Ishikawa (cell line): ENCODE results near the gene RBM34.

Experiments
- CEBPB ChIP-seq: IDR thresholded peaks from 2 replicates; pipeline ENCODE4 v1.6.1; 2012
- CREB1 ChIP-seq: IDR thresholded peaks from 2 replicates; pipeline ENCODE4 v1.6.1; 2012; ENCODE audit warnings: low read depth
- EGR1 ChIP-seq: IDR thresholded peaks from 2 replicates; pipeline ENCODE4 v1.6.1; 2012
- EP300 ChIP-seq: IDR thresholded peaks from 2 replicates; pipeline ENCODE4 v1.6.1; 2012; ENCODE audit warnings: borderline replicate concordance
- FOXM1 ChIP-seq: IDR thresholded peaks from 2 replicates; pipeline ENCODE4 v1.6.1; 2012; ENCODE audit warnings: low read depth, borderline replicate concordance
- NFIC ChIP-seq: IDR thresholded peaks from 2 replicates; pipeline ENCODE4 v1.6.1; 2012
- RAD21 ChIP-seq: IDR thresholded peaks from 2 replicates; pipeline ENCODE4 v1.6.1; 2012; ENCODE audit warnings: low read depth
- TAF1 ChIP-seq: IDR thresholded peaks from 2 replicates; pipeline ENCODE4 v1.6.1; 2012; ENCODE audit warnings: low read depth, mild to moderate bottlenecking
- TCF12 ChIP-seq: IDR thresholded peaks from 2 replicates; pipeline ENCODE4 v1.6.1; 2012; ENCODE audit warnings: low read depth
- TEAD4 ChIP-seq: IDR thresholded peaks from 2 replicates; pipeline ENCODE4 v1.6.1; 2012
- YY1 ChIP-seq: IDR thresholded peaks from 2 replicates; pipeline ENCODE4 v1.6.1; 2012; ENCODE audit warnings: low read depth
- ZBTB7A ChIP-seq: IDR thresholded peaks from 2 replicates; pipeline ENCODE4 v1.6.1; 2012; ENCODE audit warnings: low read depth
- TF ChIP-seq, protein P1 (sequence below): IDR thresholded peaks from 2 replicates; pipeline ENCODE4 v1.6.1; 2012; ENCODE audit warnings: low read depth, mild to moderate bottlenecking
- TF ChIP-seq, protein P2 (sequence below): IDR thresholded peaks from 2 replicates; pipeline ENCODE4 v1.6.1; 2012
- TF ChIP-seq, protein P3 (sequence below): IDR thresholded peaks from 2 replicates; pipeline ENCODE4 v1.6.1; 2012

RBM34 gene

DNA sequence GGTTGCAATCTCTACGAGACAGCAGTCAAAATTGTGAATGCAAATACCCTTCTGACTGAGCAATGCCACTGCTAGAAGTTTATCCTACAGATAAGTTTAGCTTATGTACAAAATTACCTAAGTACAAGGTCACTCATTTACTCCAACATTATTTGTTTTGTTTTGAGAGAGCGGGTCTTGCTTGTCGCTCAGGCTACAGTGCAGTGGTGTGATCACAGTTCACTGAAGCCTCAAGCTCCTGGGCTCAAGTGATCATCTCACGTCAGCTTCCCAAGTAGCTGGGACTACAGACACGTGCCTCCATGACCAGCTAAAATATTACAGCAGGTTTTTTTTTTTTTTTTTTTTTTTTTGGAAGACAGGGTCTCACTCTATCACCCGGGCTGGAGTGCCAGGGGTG, 15.4 kb downstream of the RBM34 start:
- no peak for TF ChIP-seq CEBPB
- no peak for TF ChIP-seq NFIC
- TF ChIP-seq YY1, result no peak
- TF ChIP-seq, protein P1, sequence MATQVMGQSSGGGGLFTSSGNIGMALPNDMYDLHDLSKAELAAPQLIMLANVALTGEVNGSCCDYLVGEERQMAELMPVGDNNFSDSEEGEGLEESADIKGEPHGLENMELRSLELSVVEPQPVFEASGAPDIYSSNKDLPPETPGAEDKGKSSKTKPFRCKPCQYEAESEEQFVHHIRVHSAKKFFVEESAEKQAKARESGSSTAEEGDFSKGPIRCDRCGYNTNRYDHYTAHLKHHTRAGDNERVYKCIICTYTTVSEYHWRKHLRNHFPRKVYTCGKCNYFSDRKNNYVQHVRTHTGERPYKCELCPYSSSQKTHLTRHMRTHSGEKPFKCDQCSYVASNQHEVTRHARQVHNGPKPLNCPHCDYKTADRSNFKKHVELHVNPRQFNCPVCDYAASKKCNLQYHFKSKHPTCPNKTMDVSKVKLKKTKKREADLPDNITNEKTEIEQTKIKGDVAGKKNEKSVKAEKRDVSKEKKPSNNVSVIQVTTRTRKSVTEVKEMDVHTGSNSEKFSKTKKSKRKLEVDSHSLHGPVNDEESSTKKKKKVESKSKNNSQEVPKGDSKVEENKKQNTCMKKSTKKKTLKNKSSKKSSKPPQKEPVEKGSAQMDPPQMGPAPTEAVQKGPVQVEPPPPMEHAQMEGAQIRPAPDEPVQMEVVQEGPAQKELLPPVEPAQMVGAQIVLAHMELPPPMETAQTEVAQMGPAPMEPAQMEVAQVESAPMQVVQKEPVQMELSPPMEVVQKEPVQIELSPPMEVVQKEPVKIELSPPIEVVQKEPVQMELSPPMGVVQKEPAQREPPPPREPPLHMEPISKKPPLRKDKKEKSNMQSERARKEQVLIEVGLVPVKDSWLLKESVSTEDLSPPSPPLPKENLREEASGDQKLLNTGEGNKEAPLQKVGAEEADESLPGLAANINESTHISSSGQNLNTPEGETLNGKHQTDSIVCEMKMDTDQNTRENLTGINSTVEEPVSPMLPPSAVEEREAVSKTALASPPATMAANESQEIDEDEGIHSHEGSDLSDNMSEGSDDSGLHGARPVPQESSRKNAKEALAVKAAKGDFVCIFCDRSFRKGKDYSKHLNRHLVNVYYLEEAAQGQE, result no peak

DNA sequence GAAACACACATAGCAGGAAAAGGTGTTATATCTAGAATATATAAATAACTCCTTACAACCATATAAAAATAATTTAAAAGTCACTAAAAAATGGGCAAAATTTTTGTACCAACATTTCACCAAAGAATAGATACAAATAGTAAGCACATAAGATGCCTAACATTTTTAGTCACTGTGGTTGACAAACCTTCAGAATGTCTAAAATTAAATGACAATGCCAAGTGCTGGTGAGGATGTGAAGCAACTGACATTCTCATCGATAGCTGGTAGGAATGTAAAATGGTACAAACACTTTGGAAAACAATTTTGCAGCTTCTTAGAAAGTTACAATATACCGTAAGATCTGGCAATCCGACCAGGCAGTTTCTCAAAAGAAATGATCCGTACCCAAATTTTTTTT, 18.1 kb downstream of the RBM34 start:
- TF ChIP-seq ZBTB7A (no peak), EGR1 (no peak), YY1 (no peak), TEAD4 (no peak)

DNA sequence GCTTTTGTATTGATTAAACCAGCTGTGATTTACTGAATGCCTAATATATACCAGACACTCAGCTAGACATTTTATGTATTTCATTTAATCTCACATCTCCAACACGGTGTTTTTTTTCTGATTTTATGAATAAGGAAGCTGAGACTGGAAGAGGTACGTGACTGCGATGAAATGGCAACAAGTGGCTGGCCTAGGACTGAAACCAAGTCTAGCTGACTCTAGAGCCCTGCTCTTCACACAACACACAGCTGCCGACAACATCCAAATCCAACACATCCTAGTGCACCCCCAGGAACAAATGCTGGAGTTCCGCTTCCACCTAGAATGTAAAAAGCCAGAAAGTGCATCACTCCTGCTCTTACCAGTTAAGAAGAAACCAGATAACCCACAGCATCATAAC, 21.7 kb downstream of the RBM34 start:
- TF ChIP-seq EGR1 (no peak), YY1 (no peak), FOXM1 (no peak), TCF12 (no peak), TEAD4 (no peak), NFIC (no peak), ZBTB7A (no peak), TAF1 (no peak), RAD21 (no peak), EP300 (no peak), CREB1 (no peak), CEBPB (no peak)
- TF ChIP-seq, protein P1, result no peak
- TF ChIP-seq, protein P2, sequence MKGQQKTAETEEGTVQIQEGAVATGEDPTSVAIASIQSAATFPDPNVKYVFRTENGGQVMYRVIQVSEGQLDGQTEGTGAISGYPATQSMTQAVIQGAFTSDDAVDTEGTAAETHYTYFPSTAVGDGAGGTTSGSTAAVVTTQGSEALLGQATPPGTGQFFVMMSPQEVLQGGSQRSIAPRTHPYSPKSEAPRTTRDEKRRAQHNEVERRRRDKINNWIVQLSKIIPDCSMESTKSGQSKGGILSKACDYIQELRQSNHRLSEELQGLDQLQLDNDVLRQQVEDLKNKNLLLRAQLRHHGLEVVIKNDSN, result no peak
- TF ChIP-seq, protein P3, sequence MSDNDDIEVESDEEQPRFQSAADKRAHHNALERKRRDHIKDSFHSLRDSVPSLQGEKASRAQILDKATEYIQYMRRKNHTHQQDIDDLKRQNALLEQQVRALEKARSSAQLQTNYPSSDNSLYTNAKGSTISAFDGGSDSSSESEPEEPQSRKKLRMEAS, result no peak

DNA sequence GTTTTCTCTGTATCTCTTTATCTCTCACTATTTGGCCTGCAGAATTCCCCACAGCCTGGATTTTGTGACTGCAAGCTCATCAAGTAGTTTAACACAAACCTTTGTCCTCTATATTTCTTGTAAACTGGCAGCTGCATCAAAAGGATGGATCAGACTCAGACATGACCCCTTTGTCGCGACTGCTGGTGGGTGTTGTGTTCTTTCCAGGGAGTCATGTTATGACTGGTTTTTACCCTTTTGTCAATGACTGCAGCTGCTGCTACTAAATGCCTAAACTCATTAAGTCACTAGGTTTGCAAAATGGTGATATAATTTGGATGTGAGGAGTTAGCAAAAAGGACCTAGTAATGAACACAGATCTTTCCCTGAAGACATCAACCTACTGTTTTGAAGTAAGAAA, 22.2 kb downstream of the RBM34 start:
- TF ChIP-seq CEBPB, result no peak
- TF ChIP-seq YY1, result no peak
- TF ChIP-seq TCF12, result no peak
- no peak for TF ChIP-seq EGR1
- TF ChIP-seq FOXM1, result no peak
- TF ChIP-seq, protein P2, result no peak
- TF ChIP-seq TAF1, result no peak
- no peak for TF ChIP-seq ZBTB7A
- no peak for TF ChIP-seq RAD21
- TF ChIP-seq NFIC, result no peak

DNA sequence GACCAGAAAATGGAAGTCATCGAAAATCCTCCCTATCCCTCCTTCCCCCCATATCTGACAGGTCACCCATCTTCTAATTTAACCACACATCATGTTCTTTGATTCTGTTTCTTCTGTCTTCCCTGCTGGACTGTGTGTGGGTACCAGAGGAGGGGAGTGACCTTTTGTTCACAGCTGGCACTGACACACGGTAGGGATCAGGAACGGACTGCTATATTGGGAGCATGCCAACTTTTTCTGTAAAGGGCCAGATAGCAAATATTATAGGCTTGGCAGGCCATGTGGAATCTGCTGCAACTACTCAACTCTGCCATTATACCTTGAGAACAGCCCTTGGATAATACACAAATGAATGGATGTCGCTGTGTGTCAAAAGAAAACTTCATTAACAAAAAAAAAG, 24.9 kb downstream of the RBM34 start:
- TF ChIP-seq CREB1 (no peak), NFIC (peak; percentile 30; the same call in 1 of the 2 replicates)

DNA sequence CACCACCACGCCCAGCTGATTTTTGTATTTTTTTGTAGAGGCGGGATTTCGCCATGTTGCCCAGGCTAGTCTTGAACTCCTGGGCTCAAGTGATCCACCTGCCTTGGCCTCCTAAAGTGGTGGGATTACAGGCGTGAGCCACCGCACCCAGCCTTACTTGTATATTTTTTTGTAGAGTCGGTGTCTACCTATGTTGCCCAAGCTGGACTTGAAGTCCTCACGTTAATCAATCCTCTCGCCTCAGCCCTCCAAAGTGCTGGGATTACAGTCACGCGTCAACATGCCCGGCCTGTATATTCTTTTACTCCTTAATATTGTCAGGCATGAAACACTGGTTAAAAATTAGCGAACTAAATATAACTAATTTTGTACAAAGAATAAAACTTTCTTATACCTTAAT, 26.9 kb downstream of the RBM34 start:
- TF ChIP-seq TCF12 (no peak), CREB1 (no peak), TAF1 (no peak), CEBPB (no peak), TEAD4 (no peak), EP300 (no peak), YY1 (no peak), FOXM1 (no peak), ZBTB7A (no peak), RAD21 (no peak), NFIC (no peak)
- TF ChIP-seq, protein P3, result no peak
- TF ChIP-seq, protein P2, result no peak

DNA sequence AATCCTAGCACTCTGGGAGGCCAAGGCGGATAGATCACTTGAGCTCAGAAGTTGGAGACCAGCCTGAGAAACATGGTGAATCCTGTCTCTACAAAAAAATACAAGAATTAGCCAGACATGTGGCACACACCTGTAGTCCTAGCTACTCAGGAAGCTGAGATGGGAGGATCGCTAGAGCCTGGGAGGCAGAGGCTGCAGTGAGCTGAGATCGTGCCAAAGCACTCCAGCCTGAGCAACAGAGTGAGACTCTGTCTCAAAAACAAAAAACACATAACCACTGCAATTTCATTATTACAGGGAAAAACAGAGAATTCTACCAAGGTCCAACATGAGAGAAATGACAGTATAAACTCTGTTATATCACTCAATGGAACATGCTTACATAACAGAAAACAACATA, 28.0 kb downstream of the RBM34 start:
- TF ChIP-seq TAF1, result no peak
- no peak for TF ChIP-seq EGR1
- no peak for TF ChIP-seq CEBPB
- TF ChIP-seq TEAD4, result no peak
- no peak for TF ChIP-seq ZBTB7A
- TF ChIP-seq, protein P1, result no peak
- no peak for TF ChIP-seq RAD21
- TF ChIP-seq FOXM1, result no peak
